Osteoblast (primary cell): Measurements from ENCODE around the gene CAMTA1. TPM values are rescaled to one million over a fixed set of nuclear protein-coding genes. Genes with fewer than 3 reads are reported as not detected.

Source experiments
- DNase-seq: peaks from one replicate; pipeline ENCODE4 v3.0.0; 2011; ENCODE audit warnings: low spot score, mixed read lengths; ENCODE audit not compliant: insufficient read length; ENCODE audit errors: missing footprints
- H2AFZ ChIP-seq: 2 replicates; pipeline ENCODE4 v1.6.0; 2011; ENCODE audit warnings: mild to moderate bottlenecking, low read length
- H3K27ac ChIP-seq: 2 replicates; pipeline ENCODE4 v1.5.1; 2011; ENCODE audit warnings: mild to moderate bottlenecking, low read depth, low read length, moderate library complexity
- H3K27me3 ChIP-seq: 2 replicates; pipeline ENCODE4 v1.6.0; 2012; ENCODE audit warnings: mild to moderate bottlenecking, control low read depth, inconsistent platforms, low read length, moderate library complexity; ENCODE audit not compliant: insufficient read depth
- H3K36me3 ChIP-seq: 2 replicates; pipeline ENCODE4 v1.5.1; 2011; ENCODE audit warnings: mild to moderate bottlenecking, low read length, control low read depth, moderate library complexity; ENCODE audit not compliant: insufficient read depth
- H3K4me1 ChIP-seq: 2 replicates; pipeline ENCODE4 v1.5.1; 2011; ENCODE audit warnings: mild to moderate bottlenecking, low read length, control low read depth, moderate library complexity; ENCODE audit not compliant: insufficient read depth
- H3K4me2 ChIP-seq: 2 replicates; pipeline ENCODE4 v1.6.0; 2011; ENCODE audit warnings: mild to moderate bottlenecking, low read length; ENCODE audit not compliant: insufficient read depth
- H3K4me3 ChIP-seq: fragments of 200-600 bp; sonication (generic); 3 replicates; pipeline ENCODE4 v1.5.1; 2012; ENCODE audit warnings: mild to moderate bottlenecking, low read length, inconsistent platforms; ENCODE audit not compliant: insufficient read depth
- H3K79me2 ChIP-seq: 2 replicates; pipeline ENCODE4 v1.6.0; 2012; ENCODE audit warnings: mild to moderate bottlenecking, low read length, control low read depth, inconsistent platforms; ENCODE audit not compliant: insufficient read depth
- H3K9me3 ChIP-seq: 2 replicates; pipeline ENCODE4 v1.5.1; 2011; ENCODE audit warnings: low read depth, low read length, control low read depth
- H4K20me1 ChIP-seq: 2 replicates; pipeline ENCODE4 v1.6.0; 2012; ENCODE audit warnings: mild to moderate bottlenecking, low read length, control low read depth; ENCODE audit not compliant: insufficient read depth
- CTCF ChIP-seq: IDR thresholded peaks from 2 replicates; pipeline ENCODE4 v1.5.1; 2011; ENCODE audit warnings: mild to moderate bottlenecking, low read depth, low read length, moderate library complexity; ENCODE audit errors: extremely low read depth
- total RNA-seq: library from RNA; depleted of rRNA; stranded (reverse); fragments of >200 nt; gene quantifications from 2 replicates; pipeline ENCODE4 v1.2.3, GENCODE V29; 2012

Gene CAMTA1
- total RNA-seq, 1 donor, result 47.4 TPM

- Histone ChIP-seq H3K27ac (no peak overlapping the region), H3K4me2 (no peak overlapping the region), H3K9me3 (no peaks in the 10 kb centered on the region), H3K27me3 (peaks cover 3% of the 10 kb centered on the region), H2AFZ (no peak overlapping the region), H3K79me2 (no peaks in the 10 kb centered on the region), H3K36me3 (no peaks in the 10 kb centered on the region), H3K4me1 (no peaks in the 10 kb centered on the region), H3K4me3 (no peak overlapping the region), H4K20me1 (no peaks in the 10 kb centered on the region)
- peak; percentile 37 for DNase-seq
- no peak for TF ChIP-seq CTCF
Observed at GRCh38 chr1:7517611-7518330, 732.5 kb downstream of the CAMTA1 start.

- Histone ChIP-seq H3K4me2 (no peak overlapping the region), H3K79me2 (no peaks in the 10 kb centered on the region), H3K27ac (no peak overlapping the region), H3K36me3 (no peaks in the 10 kb centered on the region), H4K20me1 (no peaks in the 10 kb centered on the region), H2AFZ (no peak overlapping the region), H3K27me3 (peaks cover 3% of the 10 kb centered on the region), H3K9me3 (no peaks in the 10 kb centered on the region), H3K4me3 (no peak overlapping the region), H3K4me1 (no peaks in the 10 kb centered on the region)
- no peak for TF ChIP-seq CTCF
- DNase-seq, result peak; percentile 27
Observed at GRCh38 chr1:7518411-7518810, 733.2 kb downstream of the CAMTA1 start.

- H2AFZ ChIP-seq, result no peak overlapping the region
- H3K36me3 ChIP-seq, result no peaks in the 10 kb centered on the region
- no peaks in the 10 kb centered on the region for H3K79me2 ChIP-seq
- TF ChIP-seq CTCF, result no peak
- H3K9me3 ChIP-seq, result no peaks in the 10 kb centered on the region
- H3K27ac ChIP-seq, result no peak overlapping the region
- DNase-seq, result peak; percentile 65
- peaks cover 3% of the 10 kb centered on the region for H3K27me3 ChIP-seq
- no peak overlapping the region for H3K4me3 ChIP-seq
- no peak overlapping the region for H3K4me2 ChIP-seq
- no peaks in the 10 kb centered on the region for H4K20me1 ChIP-seq
- H3K4me1 ChIP-seq, result no peaks in the 10 kb centered on the region
Observed at GRCh38 chr1:7519181-7519860, 734.1 kb downstream of the CAMTA1 start.

- H3K27ac ChIP-seq, result no peak overlapping the region
- H3K4me2 ChIP-seq, result no peak overlapping the region
- no peaks in the 10 kb centered on the region for H3K4me1 ChIP-seq
- H2AFZ ChIP-seq, result no peak overlapping the region
- H3K9me3 ChIP-seq, result no peaks in the 10 kb centered on the region
- TF ChIP-seq CTCF, result no peak
- no peaks in the 10 kb centered on the region for H4K20me1 ChIP-seq
- H3K4me3 ChIP-seq, result no peak overlapping the region
- H3K36me3 ChIP-seq, result no peaks in the 10 kb centered on the region
- DNase-seq, result peak; percentile 44
- H3K27me3 ChIP-seq, result peaks cover 3% of the 10 kb centered on the region
- H3K79me2 ChIP-seq, result no peaks in the 10 kb centered on the region
Observed at GRCh38 chr1:7519861-7520395, 734.7 kb downstream of the CAMTA1 start.
